HG03060 (cell line): ENCODE data around the gene MRPS22.

ENCODE experiments used
- ATAC-seq: cut with Tn5 transposase; IDR thresholded peaks from one replicate; pipeline ENCODE4 v1.9.1; 2021; ENCODE audit warnings: low read depth, moderate number of reproducible peaks; ENCODE audit not compliant: unreplicated experiment

The MRPS22 gene

GRCh38 chr3:139343895-139344856 is at the start of gene MRPS22:
Gene MRPS22 (plus strand): TSS chr3:139344020. CDS start chr3:139344027, 7 bp downstream.
- peak; percentile 88 for ATAC-seq

- no peak for ATAC-seq
Observed at GRCh38 chr3:139295040-139295439, 48.8 kb upstream of the MRPS22 start.

- ATAC-seq = no peak
Observed at GRCh38 chr3:139296141-139296718, 47.6 kb upstream of the MRPS22 start.

GRCh38 chr3:139297588-139298311 is 46.1 kb upstream of the MRPS22 start:
- ATAC-seq = no peak

- no peak for ATAC-seq
Observed at GRCh38 chr3:139299261-139300132, 44.3 kb upstream of the MRPS22 start.

- ATAC-seq = no peak
Observed at GRCh38 chr3:139300416-139300815, 43.4 kb upstream of the MRPS22 start.

- ATAC-seq = no peak
Observed at GRCh38 chr3:139301183-139301582, 42.6 kb upstream of the MRPS22 start.

- ATAC-seq = no peak
Observed at GRCh38 chr3:139301654-139302053, 42.2 kb upstream of the MRPS22 start.

GRCh38 chr3:139302084-139302800 is 41.6 kb upstream of the MRPS22 start:
- no peak for ATAC-seq

- ATAC-seq = no peak
Observed at GRCh38 chr3:139302801-139303113, 41.1 kb upstream of the MRPS22 start.

GRCh38 chr3:139303216-139303615 is 40.6 kb upstream of the MRPS22 start:
- ATAC-seq = no peak

- ATAC-seq = no peak
Observed at GRCh38 chr3:139304383-139304782, 39.4 kb upstream of the MRPS22 start.

GRCh38 chr3:139306078-139306477 is 37.7 kb upstream of the MRPS22 start:
- ATAC-seq = no peak

GRCh38 chr3:139307072-139307491 is 36.7 kb upstream of the MRPS22 start:
- no peak for ATAC-seq

GRCh38 chr3:139307601-139308555 is 35.9 kb upstream of the MRPS22 start:
- no peak for ATAC-seq

- no peak for ATAC-seq
Observed at GRCh38 chr3:139308560-139308959, 35.3 kb upstream of the MRPS22 start.

GRCh38 chr3:139309061-139309591 is 34.7 kb upstream of the MRPS22 start:
- no peak for ATAC-seq

GRCh38 chr3:139309880-139310279 is 33.9 kb upstream of the MRPS22 start:
- ATAC-seq = no peak
